K562 (cell line): Measurements from ENCODE around the gene GGA3. TPM values are rescaled to one million over a fixed set of nuclear protein-coding genes. Genes with fewer than 3 reads are reported as not detected.
A peak's percentile ranks its signal among the peaks of the same experiment; 100 is the strongest.

ENCODE experiments used
- ATAC-seq: fragments of 200-7000 bp; cut with Tn5 transposase; 3 replicates; pipeline ENCODE4 v1.9.1; 2020; ENCODE audit warnings: moderate library complexity
- BruUV-seq: library from RNA; stranded (reverse); fragments of 400-500 nt; replicated peaks from 2 replicates; lab custom pipeline; 2021; lab: Mats Ljungman, UMichigan
- CTCF ChIA-PET: fragments of 300-600 bp; formaldehyde crosslinking; extraction: SDS; loops from one replicate; lab custom pipeline; 2021; ENCODE audit warnings: low intra/inter-chr PET ratio; lab: Yijun Ruan, JAX
- POLR2A ChIA-PET: fragments of 300-600, 350-650 bp; sonication (Branson Sonifier 250); formaldehyde crosslinking; extraction: SDS; loops from one replicate; lab custom pipeline; 2021; ENCODE audit warnings: antibody characterized with exemption, inconsistent platforms; lab: Yijun Ruan, JAX
- DNase-seq, 4 experiments: peaks; one replicate each; pipeline versions ENCODE4 v3.0.0 to v3.0.0-alpha.2; 2011 to 2018; ENCODE audit warnings: low spot score in 3 of 4, mixed read lengths in 3 of 4; ENCODE audit errors: extremely low read depth in 1 of 4
- FAIRE-seq: peaks from 2 replicates; lab custom pipeline; 2011; peaks lifted over from hg19 to GRCh38; lab: Jason Lieb, UNC
- H2AFZ ChIP-seq: 2 replicates; pipeline ENCODE4 v1.6.0; 2011; ENCODE audit warnings: low read depth, low read length, control low read depth, inconsistent platforms
- H3K27ac ChIP-seq: fragments of 200-600 bp; 3 replicates; pipeline ENCODE4 v1.8.0; 2011; ENCODE audit warnings: low read depth, mild to moderate bottlenecking, control low read depth, inconsistent platforms, low read length, moderate library complexity, mixed read lengths; ENCODE audit errors: extremely low read depth
- H3K27me3 ChIP-seq, 2 experiments: fragments of 300-600 bp in 1 of 2; 2 replicates in 1 of 2; 3 replicates in 1 of 2; pipeline versions ENCODE4 v1.6.0 to v1.8.0; 2011; ENCODE audit warnings: inconsistent platforms in 2 of 2, low read length in 2 of 2, mild to moderate bottlenecking in 1 of 2, mixed read lengths in 1 of 2, moderate library complexity in 1 of 2; ENCODE audit not compliant: control insufficient read depth in 2 of 2, insufficient read depth in 2 of 2
- H3K36me3 ChIP-seq: fragments of 300-600 bp; 3 replicates; pipeline ENCODE4 v1.8.0; 2011; ENCODE audit warnings: mild to moderate bottlenecking, low read length, inconsistent platforms; ENCODE audit not compliant: control insufficient read depth, insufficient read depth
- H3K4me1 ChIP-seq, 2 experiments: fragments of 200-600 bp in 1 of 2; replicated peaks in 1 of 2; 2 replicates in 1 of 2; 3 replicates in 1 of 2; pipeline versions ENCODE4 v1.5.1 to v1.8.0; 2011; ENCODE audit warnings: inconsistent platforms in 2 of 2, low read length in 2 of 2, mild to moderate bottlenecking in 1 of 2, mixed read lengths in 1 of 2, moderate library complexity in 1 of 2; ENCODE audit not compliant: control insufficient read depth in 2 of 2, insufficient read depth in 2 of 2
- H3K4me2 ChIP-seq: 2 replicates; pipeline ENCODE4 v1.6.1; 2011; ENCODE audit warnings: low read length, control low read depth, inconsistent platforms, mixed read lengths; ENCODE audit not compliant: insufficient read depth
- H3K4me3 ChIP-seq: fragments of 200-600 bp; sonication (generic), shearing (Covaris generic); 2 replicates; pipeline ENCODE4 v1.5.1; 2016; ENCODE audit warnings: control low read depth, inconsistent platforms
- H3K79me2 ChIP-seq: fragments of 200-600 bp; 3 replicates; pipeline ENCODE4 v1.8.0; 2011; ENCODE audit warnings: low read length, inconsistent platforms; ENCODE audit not compliant: control insufficient read depth, insufficient read depth
- H3K9ac ChIP-seq, 2 experiments: 2 replicates each; pipeline versions ENCODE4 v1.6.0 to v1.6.1; 2011; ENCODE audit warnings: low read depth in 2 of 2, low read length in 2 of 2, control low read depth in 1 of 2, inconsistent platforms in 1 of 2, mild to moderate bottlenecking in 1 of 2, mixed read lengths in 1 of 2; ENCODE audit not compliant: insufficient read depth in 1 of 2
- H3K9me1 ChIP-seq: one replicate; pipeline ENCODE4 v1.6.0; 2011; ENCODE audit warnings: inconsistent platforms, mild to moderate bottlenecking, low read length, moderate library complexity; ENCODE audit not compliant: control insufficient read depth, insufficient read depth
- H3K9me3 ChIP-seq: replicated peaks from 2 replicates; pipeline ENCODE4 v1.5.1; 2011; ENCODE audit warnings: low read depth, low read length, inconsistent platforms; ENCODE audit not compliant: control insufficient read depth, insufficient read depth
- H4K20me1 ChIP-seq: replicated peaks from 2 replicates; pipeline ENCODE4 v1.6.1; 2011; ENCODE audit warnings: low read length, inconsistent platforms, mixed read lengths; ENCODE audit not compliant: control insufficient read depth, insufficient read depth
- EGR1 ChIP-seq: fragments of 450-650 bp; conservative IDR thresholded peaks from 2 replicates; pipeline ENCODE4 v1.6.1; 2017; ENCODE audit warnings: mild to moderate bottlenecking
- ELF4 ChIP-seq: fragments of 450-650 bp; formaldehyde crosslinking; IDR thresholded peaks from 2 replicates; pipeline ENCODE4 v1.4.0; 2022; ENCODE audit warnings: missing genetic modification characterization
- ZBTB8A ChIP-seq: fragments of 450-650 bp; IDR thresholded peaks from 2 replicates; pipeline ENCODE4 v1.6.1; 2018; ENCODE audit warnings: mild to moderate bottlenecking, moderate library complexity; ENCODE audit not compliant: partially characterized antibody
- WGBS: fragments of 100-300 bp; shearing (Covaris generic); methylation state at CpG from one replicate; pipeline ENCODE4 v1.1.6; 2016; ENCODE audit warnings: low coverage, mixed read lengths; ENCODE audit not compliant: insufficient coverage; ENCODE audit errors: missing lambda C conversion rate; 5-methylcytosine and 5-hydroxymethylcytosine counted together
- in situ Hi-C: fragments of 300-500 bp; cut with MboI; formaldehyde crosslinking; loops from 4 replicates; pipeline ENCODE4 v1.15.0; 2018; ENCODE audit warnings: inconsistent platforms, mixed read lengths
- intact Hi-C: fragments of 100-400 bp; cut with micrococcal nuclease; formaldehyde crosslinking; loops from 2 replicates; pipeline ENCODE4 v1.14.2; 2022
- polyA plus RNA-seq, 8 experiments: library from polyadenylated mRNA; depleted of rRNA in 4 of 8; stranded (reverse) in 5 of 8; unstranded in 3 of 8; fragments of >200 nt; fragmentation: Nextera tagmentation in 2 of 8; fragmentation: Illumina TruSeq in 1 of 8; extraction: Ambion mirVana in 2 of 8; extraction: Trizol in 1 of 8; gene quantifications; 2 replicates each; pipeline versions ENCODE4 v1.2.1 to v1.2.3, GENCODE V29; 2011 to 2014; ENCODE audit warnings: inconsistent platforms in 1 of 8, missing spikeins in 1 of 8
- total RNA-seq, 7 experiments: library from RNA; depleted of rRNA in 6 of 7; stranded (reverse); fragments of >200 nt in 6 of 7; fragmentation: Illumina TruSeq in 2 of 7; extraction: Trizol in 2 of 7; gene quantifications; 2 replicates each; pipeline versions ENCODE4 v1.2.1 to v1.2.3, GENCODE V29; 2011 to 2021; ENCODE audit warnings: low replicate concordance in 1 of 7
- TF ChIP-seq, protein P1 (sequence below): IDR thresholded peaks from 2 replicates; pipeline ENCODE4 v1.6.1; 2012; ENCODE audit warnings: low read depth, low read length, improper control_type of control experiment, borderline replicate concordance

Gene GGA3
- total and polyA plus RNA-seq, 9 of the 15 experiments (the other 6 are each of a cell fraction or from before 2014, with no cell fraction given): 5.7 to 64.9 (median 25.4) TPM

DNA sequence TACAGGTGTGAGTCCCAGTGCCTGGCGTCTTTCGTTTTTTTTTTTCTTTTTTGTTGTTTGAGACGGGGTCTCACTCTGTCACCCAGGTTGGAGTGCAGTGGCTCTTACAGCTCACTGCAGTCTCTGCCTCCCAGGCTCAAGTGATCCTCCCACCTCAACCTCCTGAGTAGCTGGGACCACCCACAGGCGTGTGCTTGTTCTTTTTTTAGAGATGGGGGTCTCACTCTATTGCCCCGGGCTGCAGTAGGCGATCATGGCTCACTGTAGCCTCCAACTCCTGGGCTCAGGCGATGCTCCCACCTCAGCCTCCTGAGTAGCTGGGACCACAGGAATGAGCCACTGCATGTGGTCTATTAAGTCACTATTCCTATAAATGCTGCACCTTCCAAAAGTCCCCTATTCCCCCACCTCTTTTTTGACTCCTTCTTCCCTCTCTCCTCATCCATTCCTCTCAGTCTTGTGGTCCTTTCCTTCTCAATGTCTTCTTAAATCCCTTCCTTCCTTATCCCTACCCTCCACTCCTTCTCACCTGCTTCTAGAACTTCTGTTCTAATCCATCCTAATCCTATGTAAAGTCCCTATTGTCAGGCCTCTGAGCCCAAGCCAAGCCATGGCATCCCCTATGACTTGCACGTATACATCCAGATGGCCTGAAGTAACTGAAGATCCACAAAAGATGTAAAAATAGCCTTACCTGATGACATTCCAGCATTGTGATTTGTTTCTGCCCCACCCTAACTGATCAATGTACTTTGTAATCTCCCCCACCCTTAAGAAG lies 9.2 kb downstream of the GGA3 start:
- Histone ChIP-seq H3K4me3 (no peak overlapping the region), H3K9me1 (peaks cover 2% of the 10 kb centered on the region), H3K27me3 (no peaks in the 10 kb centered on the region), H4K20me1 (0 out of 2 replicates have a peak, but pooled peaks cover 4% of the 10 kb centered on the region), H3K79me2 (peaks cover 50% of the 10 kb centered on the region), H3K27ac (no peak overlapping the region), H3K4me1 (peaks cover 0 to 12% of the 10 kb centered on the region in 2 experiments; a peak in 2 of 5 replicates), H3K9me3 (no peaks in the 10 kb centered on the region), H3K4me2 (no peak overlapping the region), H2AFZ (no peak overlapping the region), H3K36me3 (peaks cover 8% of the 10 kb centered on the region; the same call in 1 of the 3 replicates), H3K9ac (peak overlapping the region in 1 of 2 experiments; percentile 35; a peak in 1 of 4 replicates)
- intact Hi-C loops: no loop called here
- POLR2A ChIA-PET: interaction anchor here (0.6 to 6.5 kb wide), 3 partner anchors 9 to 28 kb away, joined by 3 to 85 read pairs (median 9); partner anchors contain the start of genes GGA3 and MRPS7
- no peak for DNase-seq
- WGBS: 76% methylated on average over 7 of the region's 8 CpGs
- no peak for FAIRE-seq
- BruUV-seq: no TSS peak
- no peak for ATAC-seq
- CTCF ChIA-PET: no interaction called here
- TF ChIP-seq ZBTB8A (no peak), ELF4 (0 out of 2 replicates have a peak, but pooled peaks have one; percentile 61)
- in situ Hi-C loops: no loop called here

DNA sequence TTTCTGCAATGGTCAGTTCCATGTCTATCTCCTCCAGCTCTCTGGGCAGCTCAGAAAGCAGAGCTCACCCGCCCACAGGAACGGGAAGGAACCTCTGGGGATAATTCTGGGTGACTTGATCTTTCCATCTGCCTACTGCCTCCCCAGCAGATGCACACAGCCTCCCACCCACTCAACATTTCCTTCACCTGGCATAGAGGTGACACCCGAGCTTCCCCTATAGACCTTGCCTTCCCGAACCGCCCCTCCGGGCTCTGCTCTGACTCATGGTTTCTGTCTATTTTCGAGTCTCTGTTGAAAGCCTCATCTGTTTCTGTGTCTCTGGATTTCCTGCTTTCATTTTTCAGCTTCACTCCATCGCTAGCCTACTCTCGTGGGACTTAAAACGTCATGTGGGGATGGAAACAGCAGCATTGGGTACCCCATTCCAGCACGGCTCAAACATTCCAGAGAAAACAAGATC lies 11.4 kb downstream of the GGA3 start:
- peak; percentile 45; the same call in 2 of the 3 replicates for ATAC-seq
- POLR2A ChIA-PET: interaction anchor here (0.7 to 6.5 kb wide), 5 partner anchors 8 to 126 kb away, joined by 3 to 85 read pairs (median 3); partner anchors contain the start of genes GGA3 and MRPS7
- Histone ChIP-seq H3K9ac (0 out of 4 replicates have a peak overlapping the region, but pooled peaks of 1 of the 2 experiments have one; percentile 27), H4K20me1 (peaks cover 4% of the 10 kb centered on the region; the same call in 1 of the 2 replicates), H3K27ac (no peak overlapping the region), H3K9me1 (peaks cover 2% of the 10 kb centered on the region), H3K4me2 (no peak overlapping the region), H3K36me3 (peaks cover 26% of the 10 kb centered on the region; the same call in 2 of the 3 replicates), H3K9me3 (no peaks in the 10 kb centered on the region), H2AFZ (no peak overlapping the region), H3K79me2 (peaks cover 47% of the 10 kb centered on the region), H3K27me3 (no peaks in the 10 kb centered on the region), H3K4me1 (peaks cover 5 to 22% of the 10 kb centered on the region in 2 experiments; a peak in 4 of 5 replicates), H3K4me3 (no peak overlapping the region)
- CTCF ChIA-PET: no interaction called here
- peak; percentile 35; the same call in 1 of the 2 replicates for TF ChIP-seq EGR1
- TF ChIP-seq, protein P1, sequence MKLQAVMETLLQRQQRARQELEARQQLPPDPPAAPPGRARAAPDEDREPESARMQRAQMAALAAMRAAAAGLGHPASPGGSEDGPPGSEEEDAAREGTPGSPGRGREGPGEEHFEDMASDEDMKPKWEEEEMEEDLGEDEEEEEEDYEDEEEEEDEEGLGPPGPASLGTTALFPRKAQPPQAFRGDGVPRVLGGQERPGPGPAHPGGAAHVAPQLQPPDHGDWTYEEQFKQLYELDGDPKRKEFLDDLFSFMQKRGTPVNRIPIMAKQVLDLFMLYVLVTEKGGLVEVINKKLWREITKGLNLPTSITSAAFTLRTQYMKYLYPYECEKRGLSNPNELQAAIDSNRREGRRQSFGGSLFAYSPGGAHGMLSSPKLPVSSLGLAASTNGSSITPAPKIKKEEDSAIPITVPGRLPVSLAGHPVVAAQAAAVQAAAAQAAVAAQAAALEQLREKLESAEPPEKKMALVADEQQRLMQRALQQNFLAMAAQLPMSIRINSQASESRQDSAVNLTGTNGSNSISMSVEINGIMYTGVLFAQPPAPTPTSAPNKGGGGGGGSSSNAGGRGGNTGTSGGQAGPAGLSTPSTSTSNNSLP: no peak
- peak in 1 of 4 experiments; percentile 23 for DNase-seq
- WGBS: 60% methylated on average over 11 of the region's 11 CpGs
- FAIRE-seq: no peak
- intact Hi-C loops: no loop called here
- in situ Hi-C loops: no loop called here
- no TSS peak for BruUV-seq
